Panc1 (cell line): ENCODE results near the gene MTHFD2L. TPM values are rescaled to one million over a fixed set of nuclear protein-coding genes. Genes with fewer than 3 reads are reported as not detected.

Experiments
- ATAC-seq: fragments of 200-7000 bp; cut with Tn5 transposase; 2 replicates; pipeline ENCODE4 v1.9.1; 2020; ENCODE audit warnings: mild to moderate bottlenecking, moderate library complexity
- BruUV-seq: library from RNA; stranded (reverse); fragments of 400-500 nt; replicated peaks from 2 replicates; lab custom pipeline; 2021; lab: Mats Ljungman, UMichigan
- CTCF ChIA-PET: fragments of 300-600 bp; sonication (Branson Sonifier 250); formaldehyde crosslinking; loops from one replicate; lab custom pipeline; 2022; ENCODE audit warnings: antibody characterized with exemption; lab: Charles Lee
- POLR2A ChIA-PET: fragments of 300-600 bp; sonication (Branson Sonifier 250); formaldehyde crosslinking; loops from one replicate; lab custom pipeline; 2022; ENCODE audit warnings: antibody characterized with exemption; lab: Charles Lee
- DNase-seq: peaks from one replicate; pipeline ENCODE4 v3.0.0-alpha.2; 2010; ENCODE audit warnings: low read depth, low spot score
- H3K27ac ChIP-seq: 2 replicates; pipeline ENCODE4 v1.5.1; 2011; ENCODE audit warnings: mild to moderate bottlenecking, low read length, inconsistent platforms
- H3K27me3 ChIP-seq: fragments of 200-500 bp; sonication (Bioruptor generic); 2 replicates; pipeline ENCODE4 v1.6.0; 2014; ENCODE audit warnings: low read length, inconsistent platforms; ENCODE audit not compliant: control insufficient read depth, insufficient read depth
- H3K36me3 ChIP-seq: fragments of 200-500 bp; sonication (Bioruptor generic); 2 replicates; pipeline ENCODE4 v1.5.1; 2014; ENCODE audit warnings: inconsistent platforms, mild to moderate bottlenecking, low read length, moderate library complexity; ENCODE audit not compliant: control insufficient read depth, insufficient read depth
- H3K4me1 ChIP-seq: 2 replicates; pipeline ENCODE4 v1.5.1; 2011; ENCODE audit warnings: inconsistent platforms, mild to moderate bottlenecking, low read length, moderate library complexity; ENCODE audit not compliant: control insufficient read depth, insufficient read depth
- H3K4me3 ChIP-seq, 2 experiments: 2 replicates each; pipeline ENCODE4 v1.5.1; 2011 to 2012; ENCODE audit warnings: low read depth in 2 of 2, low read length in 2 of 2, mild to moderate bottlenecking in 2 of 2, inconsistent platforms in 1 of 2, moderate library complexity in 1 of 2
- H3K9me3 ChIP-seq: fragments of 200-500 bp; sonication (Bioruptor generic); 2 replicates; pipeline ENCODE4 v1.5.1; 2014; ENCODE audit warnings: low read depth, mild to moderate bottlenecking, inconsistent platforms, low read length, moderate library complexity; ENCODE audit not compliant: control insufficient read depth, insufficient read depth
- POLR2AphosphoS5 ChIP-seq: IDR thresholded peaks from 2 replicates; pipeline ENCODE4 v1.6.1; 2012; ENCODE audit warnings: mild to moderate bottlenecking, low read depth, low read length, moderate library complexity
- SIN3A ChIP-seq: IDR thresholded peaks from 2 replicates; pipeline ENCODE4 v1.6.1; 2012; ENCODE audit warnings: low read depth, mild to moderate bottlenecking, low read length, moderate library complexity, borderline replicate concordance; ENCODE audit not compliant: insufficient read depth
- TCF7L2 ChIP-seq: IDR thresholded peaks from 2 replicates; pipeline ENCODE4 v1.6.1; 2011; ENCODE audit warnings: mild to moderate bottlenecking, low read depth, low read length, inconsistent platforms
- in situ Hi-C: cut with HindIII; loops from 2 replicates; pipeline ENCODE4 v1.10.0; 2016; ENCODE audit warnings: low sequenced_read_pairs, low pct_unique_long_range_greater_than_20kb
- intact Hi-C: fragments of 100-400 bp; cut with micrococcal nuclease; formaldehyde crosslinking; loops from one replicate; pipeline ENCODE4 v1.10.0; 2022; ENCODE audit not compliant: unreplicated experiment
- total RNA-seq: library from RNA; stranded (reverse); gene quantifications from one replicate; pipeline ENCODE4 v1.2.1, GENCODE V29; 2021; ENCODE audit not compliant: unreplicated experiment
- TF ChIP-seq, protein P1 (sequence below), 2 experiments: IDR thresholded peaks; 2 replicates each; pipeline ENCODE4 v1.6.1; 2011 to 2012; ENCODE audit warnings: low read depth in 2 of 2, control low read depth in 1 of 2, low read length in 1 of 2, mild to moderate bottlenecking in 1 of 2, moderate library complexity in 1 of 2; ENCODE audit not compliant: insufficient read depth in 1 of 2
- TF ChIP-seq, protein P2 (sequence below): fragments of 450-650 bp; IDR thresholded peaks from 2 replicates; pipeline ENCODE4 v1.5.1; 2017; ENCODE audit warnings: mild to moderate bottlenecking

MTHFD2L gene
- total RNA-seq, 1 experiment from 2014 or later, result 6.6 TPM

DNA sequence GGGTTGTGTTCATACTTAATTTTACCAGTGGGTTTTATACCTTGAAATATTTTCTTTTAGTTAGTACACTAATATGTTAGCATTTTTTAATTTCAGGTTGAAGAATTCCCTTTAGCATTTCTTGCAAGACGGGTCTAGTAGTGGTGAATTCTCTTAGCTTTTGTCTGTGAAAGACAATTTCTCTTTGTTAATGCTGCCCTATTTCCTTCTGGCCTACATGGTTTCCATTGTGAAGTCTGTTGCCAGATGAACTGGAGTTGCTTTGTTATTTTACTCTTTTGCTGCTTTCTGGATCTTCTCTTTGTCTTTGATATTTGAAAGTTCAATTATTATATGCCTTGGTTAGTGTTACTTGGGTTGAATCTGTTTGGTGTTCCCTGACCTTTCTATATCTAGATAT, 25.0 kb upstream of the MTHFD2L start:
- no peaks in the 10 kb centered on the region for H3K36me3 ChIP-seq
- DNase-seq (no peak), ATAC-seq (no peak)
- intact Hi-C loops (loop anchor here (5.0 to 10.0 kb wide), 3 partner anchors 471 to 788 kb away; no protein-coding TSS in a partner anchor), in situ Hi-C loops (no loop called here)
- H3K27ac ChIP-seq, result no peak overlapping the region
- no peaks in the 10 kb centered on the region for H3K27me3 ChIP-seq
- BruUV-seq, result no TSS peak
- ChIA-PET CTCF (no interaction called here), POLR2A (no interaction called here)
- H3K9me3 ChIP-seq, result no peaks in the 10 kb centered on the region
- H3K4me1 ChIP-seq, result no peaks in the 10 kb centered on the region
- no peak overlapping the region for H3K4me3 ChIP-seq
- TF ChIP-seq SIN3A (no peak), POLR2AphosphoS5 (no peak), TCF7L2 (no peak)
- TF ChIP-seq, protein P1, sequence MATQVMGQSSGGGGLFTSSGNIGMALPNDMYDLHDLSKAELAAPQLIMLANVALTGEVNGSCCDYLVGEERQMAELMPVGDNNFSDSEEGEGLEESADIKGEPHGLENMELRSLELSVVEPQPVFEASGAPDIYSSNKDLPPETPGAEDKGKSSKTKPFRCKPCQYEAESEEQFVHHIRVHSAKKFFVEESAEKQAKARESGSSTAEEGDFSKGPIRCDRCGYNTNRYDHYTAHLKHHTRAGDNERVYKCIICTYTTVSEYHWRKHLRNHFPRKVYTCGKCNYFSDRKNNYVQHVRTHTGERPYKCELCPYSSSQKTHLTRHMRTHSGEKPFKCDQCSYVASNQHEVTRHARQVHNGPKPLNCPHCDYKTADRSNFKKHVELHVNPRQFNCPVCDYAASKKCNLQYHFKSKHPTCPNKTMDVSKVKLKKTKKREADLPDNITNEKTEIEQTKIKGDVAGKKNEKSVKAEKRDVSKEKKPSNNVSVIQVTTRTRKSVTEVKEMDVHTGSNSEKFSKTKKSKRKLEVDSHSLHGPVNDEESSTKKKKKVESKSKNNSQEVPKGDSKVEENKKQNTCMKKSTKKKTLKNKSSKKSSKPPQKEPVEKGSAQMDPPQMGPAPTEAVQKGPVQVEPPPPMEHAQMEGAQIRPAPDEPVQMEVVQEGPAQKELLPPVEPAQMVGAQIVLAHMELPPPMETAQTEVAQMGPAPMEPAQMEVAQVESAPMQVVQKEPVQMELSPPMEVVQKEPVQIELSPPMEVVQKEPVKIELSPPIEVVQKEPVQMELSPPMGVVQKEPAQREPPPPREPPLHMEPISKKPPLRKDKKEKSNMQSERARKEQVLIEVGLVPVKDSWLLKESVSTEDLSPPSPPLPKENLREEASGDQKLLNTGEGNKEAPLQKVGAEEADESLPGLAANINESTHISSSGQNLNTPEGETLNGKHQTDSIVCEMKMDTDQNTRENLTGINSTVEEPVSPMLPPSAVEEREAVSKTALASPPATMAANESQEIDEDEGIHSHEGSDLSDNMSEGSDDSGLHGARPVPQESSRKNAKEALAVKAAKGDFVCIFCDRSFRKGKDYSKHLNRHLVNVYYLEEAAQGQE (IDR thresholded peaks at IDR 0.05; ENCODE audit: insufficient read depth in 1 of 2, low read depth in 2 of 2, low read length in 1 of 2), result no peak
- TF ChIP-seq, protein P2, sequence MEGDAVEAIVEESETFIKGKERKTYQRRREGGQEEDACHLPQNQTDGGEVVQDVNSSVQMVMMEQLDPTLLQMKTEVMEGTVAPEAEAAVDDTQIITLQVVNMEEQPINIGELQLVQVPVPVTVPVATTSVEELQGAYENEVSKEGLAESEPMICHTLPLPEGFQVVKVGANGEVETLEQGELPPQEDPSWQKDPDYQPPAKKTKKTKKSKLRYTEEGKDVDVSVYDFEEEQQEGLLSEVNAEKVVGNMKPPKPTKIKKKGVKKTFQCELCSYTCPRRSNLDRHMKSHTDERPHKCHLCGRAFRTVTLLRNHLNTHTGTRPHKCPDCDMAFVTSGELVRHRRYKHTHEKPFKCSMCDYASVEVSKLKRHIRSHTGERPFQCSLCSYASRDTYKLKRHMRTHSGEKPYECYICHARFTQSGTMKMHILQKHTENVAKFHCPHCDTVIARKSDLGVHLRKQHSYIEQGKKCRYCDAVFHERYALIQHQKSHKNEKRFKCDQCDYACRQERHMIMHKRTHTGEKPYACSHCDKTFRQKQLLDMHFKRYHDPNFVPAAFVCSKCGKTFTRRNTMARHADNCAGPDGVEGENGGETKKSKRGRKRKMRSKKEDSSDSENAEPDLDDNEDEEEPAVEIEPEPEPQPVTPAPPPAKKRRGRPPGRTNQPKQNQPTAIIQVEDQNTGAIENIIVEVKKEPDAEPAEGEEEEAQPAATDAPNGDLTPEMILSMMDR, result no peak

DNA sequence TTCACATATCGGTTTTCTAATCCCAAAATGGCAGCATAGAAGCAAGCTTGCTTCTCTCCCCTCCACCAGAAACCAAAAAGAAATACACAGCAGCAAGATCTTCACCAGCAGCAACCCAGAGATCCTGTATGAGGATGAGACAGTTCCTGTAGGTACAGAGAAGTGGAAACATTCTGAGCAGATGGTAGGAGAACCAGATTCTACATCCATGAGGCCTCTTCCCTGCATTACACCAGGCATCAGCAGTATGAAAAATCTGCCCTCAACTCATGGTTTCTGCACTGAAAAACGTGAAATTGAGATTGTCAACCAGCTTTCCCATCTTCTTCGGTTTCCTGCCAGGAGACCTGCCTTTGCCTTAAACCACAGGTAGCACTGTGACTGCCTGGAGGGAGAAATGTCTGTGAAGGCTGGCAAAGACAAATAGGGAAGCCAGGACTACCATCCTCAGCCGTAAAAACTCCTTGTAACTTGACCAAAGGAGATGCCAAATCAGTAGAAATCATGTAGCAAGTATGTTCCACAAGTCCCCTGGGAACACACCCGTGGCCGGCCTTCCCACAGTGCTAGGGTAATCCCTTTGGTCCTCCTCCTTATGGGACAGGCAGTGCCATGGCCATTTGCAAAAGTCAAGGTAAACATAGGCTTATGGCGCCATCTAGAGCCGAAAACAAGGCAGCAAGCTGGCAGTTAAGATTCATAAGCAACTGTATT, 24.0 kb upstream of the MTHFD2L start:
- BruUV-seq, result no TSS peak
- peak; percentile 61 for DNase-seq
- in situ Hi-C loops, result no loop called here
- intact Hi-C loops, result loop anchor here (2.0 to 10.0 kb wide), 4 partner anchors 263 to 789 kb away; no protein-coding TSS in a partner anchor
- TF ChIP-seq, protein P2, result peak; percentile 73
- TF ChIP-seq SIN3A, result no peak
- POLR2A ChIA-PET, result no interaction called here
- CTCF ChIA-PET, result interaction anchor here (1.1 kb wide), 1 partner anchor 793 kb away, joined by 4 read pairs; no protein-coding TSS in a partner anchor
- peak; percentile 86 for ATAC-seq
- no peak overlapping the region for H3K27ac ChIP-seq
- H3K4me3 ChIP-seq, result no peak overlapping the region
- H3K9me3 ChIP-seq, result no peaks in the 10 kb centered on the region
- H3K36me3 ChIP-seq, result no peaks in the 10 kb centered on the region
- H3K4me1 ChIP-seq, result no peaks in the 10 kb centered on the region
- H3K27me3 ChIP-seq, result no peaks in the 10 kb centered on the region
